A549 treated with GW870086 at 1 μM for 4 hours (cell line): ENCODE measurements around the gene IL9R. TPM values are rescaled to one million over a fixed set of nuclear protein-coding genes. Genes with fewer than 3 reads are reported as not detected.

Source experiments
- total RNA-seq: library from RNA; stranded (reverse); fragments of 200-300 nt; extraction: Qiagen RNA extraction; gene quantifications from 5 replicates; pipeline ENCODE4 v1.2.3, GENCODE V29; 2022; ENCODE audit warnings: low read depth

The IL9R gene
- 0.14 to 0.34 TPM (median 0.19 TPM) in 5 replicates for total RNA-seq

DNA sequence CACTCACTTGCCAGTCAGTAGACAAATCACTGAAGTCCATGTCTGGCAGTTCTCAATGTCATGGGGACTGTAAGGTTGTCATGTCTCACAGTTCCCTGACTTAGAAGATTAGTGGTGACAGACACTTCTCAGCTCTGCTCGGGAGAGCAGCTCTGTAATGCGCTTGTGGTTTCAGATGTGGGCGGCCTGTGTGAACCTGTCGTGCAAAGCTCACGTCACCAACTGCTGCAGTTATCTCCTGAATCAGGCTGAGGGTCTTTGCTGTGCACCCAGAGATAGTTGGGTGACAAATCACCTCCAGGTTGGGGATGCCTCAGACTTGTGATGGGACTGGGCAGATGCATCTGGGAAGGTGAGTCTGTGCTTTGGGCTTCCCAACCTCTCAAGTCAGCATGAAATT lies at the start of gene IL9R:
Gene IL9R, plus strand, starts transcription at position 261 of the 400 bp plus-strand sequence. Its CDS starts 64 bp downstream, at position 325.

Other genes starting within 250 kb of the IL9R start
- gene VAMP7, start 116.4 kb upstream of the IL9R start, total RNA-seq: 27.1 to 34.0 TPM (median 31.7 TPM) in 5 replicates